ENCODE results near the gene TNNI3K. TPM values are rescaled to one million over a fixed set of nuclear protein-coding genes. Genes with fewer than 3 reads are reported as not detected.

The TNNI3K gene
- polyA plus RNA-seq, 1 donor (not counting 4 experiments of a cell fraction or from before 2014, with no cell fraction given) = 0.41 TPM

- H3K36me3 ChIP-seq (ENCODE audit: control insufficient read depth in 2 of 2, extremely low read depth in 1 of 2, insufficient read depth in 2 of 2, low read length in 2 of 2) = no peaks in the 10 kb centered on the region
- H3K27ac ChIP-seq (ENCODE audit: control insufficient read depth, insufficient read depth, low read length) = no peak overlapping the region
- FAIRE-seq (no peak), DNase-seq (ENCODE audit: low read depth, low spot score) (no peak)
- no peaks in the 10 kb centered on the region for H3K4me1 ChIP-seq (ENCODE audit: control insufficient read depth, extremely low read depth, insufficient read depth, low read length)
- no peak overlapping the region for H2AFZ ChIP-seq (ENCODE audit: control insufficient read depth, low read length)
- no peak for TF ChIP-seq EZH2 (IDR thresholded peaks at IDR 0.05; ENCODE audit: low read length)
- TF ChIP-seq CTCF (optimal IDR thresholded peaks at IDR 0.05 in 1 of 3, IDR thresholded peaks at IDR 0.05 in 1 of 3, conservative IDR thresholded peaks at IDR 0.05 in 1 of 3; ENCODE audit: extremely low read depth in 1 of 3, insufficient read depth in 2 of 3, low read length in 3 of 3) = no peak
- no peaks in the 10 kb centered on the region for H4K20me1 ChIP-seq (ENCODE audit: control insufficient read depth, extremely low read depth, insufficient read depth, low read length)
- H3K4me2 ChIP-seq (ENCODE audit: control insufficient read depth, extremely low read depth, insufficient read depth, low read depth, low read length) = no peak overlapping the region
- no peaks in the 10 kb centered on the region for H3K9me1 ChIP-seq (ENCODE audit: control insufficient read depth, extremely low read depth, insufficient read depth, low read length)
- no peaks in the 10 kb centered on the region for H3K27me3 ChIP-seq (ENCODE audit: control insufficient read depth, extremely low read depth, insufficient read depth, low read length)
- no peak overlapping the region for H3K4me3 ChIP-seq (ENCODE audit: control insufficient read depth in 2 of 3, extremely low read depth in 1 of 3, insufficient read depth in 2 of 3, low read depth in 1 of 3, low read length in 3 of 3)
- dilution Hi-C loops (cut with MboI; ENCODE audit: extremely low pct_ligation_motif_present, low sequenced_read_pairs) = no loop called here
- no peaks in the 10 kb centered on the region for H3K79me2 ChIP-seq (ENCODE audit: control insufficient read depth, insufficient read depth, low read length)
- no peaks in the 10 kb centered on the region for H3K9me3 ChIP-seq (ENCODE audit: control insufficient read depth, low read depth, low read length)
- H3K9ac ChIP-seq (ENCODE audit: control insufficient read depth, extremely low read depth, insufficient read depth, low read length) = no peak overlapping the region
Observed at GRCh38 chr1:74504933-74505512, 269.8 kb downstream of the TNNI3K start.

- TF ChIP-seq EZH2 (IDR thresholded peaks at IDR 0.05; ENCODE audit: low read length) (no peak), CTCF (optimal IDR thresholded peaks at IDR 0.05 in 1 of 3, IDR thresholded peaks at IDR 0.05 in 1 of 3, conservative IDR thresholded peaks at IDR 0.05 in 1 of 3; ENCODE audit: extremely low read depth in 1 of 3, insufficient read depth in 2 of 3, low read length in 3 of 3) (no peak)
- Histone ChIP-seq H3K27ac (ENCODE audit: control insufficient read depth, insufficient read depth, low read length) (no peak overlapping the region), H3K4me2 (ENCODE audit: control insufficient read depth, extremely low read depth, insufficient read depth, low read depth, low read length) (no peak overlapping the region), H3K9me3 (ENCODE audit: control insufficient read depth, low read depth, low read length) (no peaks in the 10 kb centered on the region), H3K4me1 (ENCODE audit: control insufficient read depth, extremely low read depth, insufficient read depth, low read length) (no peaks in the 10 kb centered on the region), H3K27me3 (ENCODE audit: control insufficient read depth, extremely low read depth, insufficient read depth, low read length) (no peaks in the 10 kb centered on the region), H3K9ac (ENCODE audit: control insufficient read depth, extremely low read depth, insufficient read depth, low read length) (no peak overlapping the region), H2AFZ (ENCODE audit: control insufficient read depth, low read length) (no peak overlapping the region), H3K9me1 (ENCODE audit: control insufficient read depth, extremely low read depth, insufficient read depth, low read length) (no peaks in the 10 kb centered on the region), H3K4me3 (ENCODE audit: control insufficient read depth in 2 of 3, extremely low read depth in 1 of 3, insufficient read depth in 2 of 3, low read depth in 1 of 3, low read length in 3 of 3) (no peak overlapping the region), H3K36me3 (ENCODE audit: control insufficient read depth in 2 of 2, extremely low read depth in 1 of 2, insufficient read depth in 2 of 2, low read length in 2 of 2) (no peaks in the 10 kb centered on the region), H3K79me2 (ENCODE audit: control insufficient read depth, insufficient read depth, low read length) (no peaks in the 10 kb centered on the region), H4K20me1 (ENCODE audit: control insufficient read depth, extremely low read depth, insufficient read depth, low read length) (no peaks in the 10 kb centered on the region)
- no peak for FAIRE-seq
- dilution Hi-C loops (cut with MboI; ENCODE audit: extremely low pct_ligation_motif_present, low sequenced_read_pairs) = no loop called here
- DNase-seq (ENCODE audit: low read depth, low spot score) = no peak
Observed at GRCh38 chr1:74505928-74506710, 270.9 kb downstream of the TNNI3K start.
